Colonic mucosa (tissue), 4 donors: Measurements from ENCODE around the gene PARN. TPM values are rescaled to one million over a fixed set of nuclear protein-coding genes. Genes with fewer than 3 reads are reported as not detected.
A peak's percentile ranks its signal among the peaks of the same experiment; 100 is the strongest.
"Not testable (repeated sequence)": the region's sequence is repeated elsewhere in the genome, so short reads cannot be mapped to it uniquely, and the experiment has no call there.

Experiments
- DNase-seq: peaks from one replicate; pipeline ENCODE4 v3.0.0-alpha.2; 2020
- H3K27ac ChIP-seq: fragments of 200-600 bp; one replicate; pipeline ENCODE4 v1.8.0; 2021
- H3K27me3 ChIP-seq: fragments of 200-600 bp; one replicate; pipeline ENCODE4 v1.8.0; 2021
- H3K36me3 ChIP-seq: fragments of 200-600 bp; one replicate; pipeline ENCODE4 v1.8.0; 2021
- H3K4me1 ChIP-seq: fragments of 200-600 bp; one replicate; pipeline ENCODE4 v1.8.0; 2021; ENCODE audit warnings: mild to moderate bottlenecking
- H3K4me3 ChIP-seq: fragments of 200-600 bp; one replicate; pipeline ENCODE4 v1.8.0; 2021
- H3K9ac ChIP-seq, 2 donors: one replicate each; pipeline ENCODE4 v1.7.0; 2013; ENCODE audit warnings: control low read depth in 2 of 2, low read depth in 2 of 2, low read length in 2 of 2
- H3K9me3 ChIP-seq: fragments of 200-600 bp; one replicate; pipeline ENCODE4 v1.8.0; 2021
- CTCF ChIP-seq: fragments of 200-600 bp; IDR thresholded peaks from one replicate; pipeline ENCODE4 v1.8.0; 2022; ENCODE audit warnings: antibody characterized with exemption, mild to moderate bottlenecking
- intact Hi-C: fragments of 100-400 bp; cut with DNase I; formaldehyde crosslinking; loops from one replicate; pipeline ENCODE4 v1.14.1; 2022
- total RNA-seq, 2 donors: library from RNA; stranded (reverse); fragmentation: NEBNext Ultra II Directional in 1 of 2; extraction: Animal tissue kit (Norgen Biotek cat#: 25700) in 1 of 2; gene quantifications; one replicate each; pipeline ENCODE4 v1.2.1, GENCODE V29; 2021
- donor health status: healthy.
- donor health status: DM: no; HTN: no; CAD: no.
- donor health status: DM: no; HTN: no; CAD: no.

PARN gene
- total RNA-seq, 2 donors from 2014 or later, result 24.2 to 25.6 TPM

- no peaks in the 10 kb centered on the region for H3K9me3 ChIP-seq
- no peaks in the 10 kb centered on the region for H3K36me3 ChIP-seq
- H3K4me3 ChIP-seq, result no peak overlapping the region
- H3K27ac ChIP-seq, result no peak overlapping the region
- no peaks in the 10 kb centered on the region for H3K27me3 ChIP-seq
- no peak for DNase-seq
- no peak for TF ChIP-seq CTCF
- peaks cover 8% of the 10 kb centered on the region for H3K4me1 ChIP-seq
- intact Hi-C loops, result no loop called here
- peak overlapping the region in 1 of 2 donors; percentile 36 for H3K9ac ChIP-seq
Measured at GRCh38 chr16:14559809-14560241, 70.2 kb downstream of the PARN start.

GRCh38 chr16:14553447-14553846 lies 76.6 kb downstream of the PARN start:
- Histone ChIP-seq H3K9ac (no peak overlapping the region), H3K4me1 (no peaks in the 10 kb centered on the region), H3K36me3 (no peaks in the 10 kb centered on the region), H3K27me3 (no peaks in the 10 kb centered on the region), H3K9me3 (no peaks in the 10 kb centered on the region), H3K4me3 (no peak overlapping the region), H3K27ac (no peak overlapping the region)
- DNase-seq, result no peak
- intact Hi-C loops, result no loop called here
- no peak for TF ChIP-seq CTCF

- Histone ChIP-seq H3K9ac (no peak overlapping the region), H3K4me1 (no peaks in the 10 kb centered on the region), H3K27ac (no peak overlapping the region), H3K36me3 (no peaks in the 10 kb centered on the region), H3K9me3 (no peaks in the 10 kb centered on the region), H3K4me3 (no peak overlapping the region), H3K27me3 (no peaks in the 10 kb centered on the region)
- no peak for TF ChIP-seq CTCF
- DNase-seq, result no peak
- intact Hi-C loops, result no loop called here
Measured at GRCh38 chr16:14549789-14550153, 80.3 kb downstream of the PARN start.

GRCh38 chr16:14548933-14549788 lies 80.9 kb downstream of the PARN start:
- intact Hi-C loops, result no loop called here
- H3K4me3 ChIP-seq, result no peak overlapping the region
- peak overlapping the region in 1 of 2 donors; percentile 19 for H3K9ac ChIP-seq
- no peak overlapping the region for H3K27ac ChIP-seq
- no peaks in the 10 kb centered on the region for H3K4me1 ChIP-seq
- DNase-seq, result no peak
- no peak for TF ChIP-seq CTCF
- no peaks in the 10 kb centered on the region for H3K36me3 ChIP-seq
- no peaks in the 10 kb centered on the region for H3K27me3 ChIP-seq
- H3K9me3 ChIP-seq, result no peaks in the 10 kb centered on the region

- Histone ChIP-seq H3K9me3 (no peaks in the 10 kb centered on the region), H3K9ac (no peak overlapping the region), H3K27me3 (no peaks in the 10 kb centered on the region), H3K4me1 (no peaks in the 10 kb centered on the region), H3K27ac (no peak overlapping the region), H3K36me3 (no peaks in the 10 kb centered on the region), H3K4me3 (no peak overlapping the region)
- intact Hi-C loops, result no loop called here
- no peak for DNase-seq
- no peak for TF ChIP-seq CTCF
Measured at GRCh38 chr16:14545346-14545884, 84.6 kb downstream of the PARN start.

- DNase-seq, H3K27me3 ChIP-seq, H3K9me3 ChIP-seq, H3K27ac ChIP-seq, intact Hi-C loops, H3K4me3 ChIP-seq, H3K36me3 ChIP-seq, H3K4me1 ChIP-seq, H3K9ac ChIP-seq: not testable (repeated sequence)
Measured at GRCh38 chr16:14544846-14545245, 85.2 kb downstream of the PARN start.
